ENCODE results near the gene AFF2. TPM values are rescaled to one million over a fixed set of nuclear protein-coding genes. Genes with fewer than 3 reads are reported as not detected.

The AFF2 gene
- total RNA-seq, 4 donors from 2014 or later: 0.27 to 0.32 TPM; not detected in 2

DNA sequence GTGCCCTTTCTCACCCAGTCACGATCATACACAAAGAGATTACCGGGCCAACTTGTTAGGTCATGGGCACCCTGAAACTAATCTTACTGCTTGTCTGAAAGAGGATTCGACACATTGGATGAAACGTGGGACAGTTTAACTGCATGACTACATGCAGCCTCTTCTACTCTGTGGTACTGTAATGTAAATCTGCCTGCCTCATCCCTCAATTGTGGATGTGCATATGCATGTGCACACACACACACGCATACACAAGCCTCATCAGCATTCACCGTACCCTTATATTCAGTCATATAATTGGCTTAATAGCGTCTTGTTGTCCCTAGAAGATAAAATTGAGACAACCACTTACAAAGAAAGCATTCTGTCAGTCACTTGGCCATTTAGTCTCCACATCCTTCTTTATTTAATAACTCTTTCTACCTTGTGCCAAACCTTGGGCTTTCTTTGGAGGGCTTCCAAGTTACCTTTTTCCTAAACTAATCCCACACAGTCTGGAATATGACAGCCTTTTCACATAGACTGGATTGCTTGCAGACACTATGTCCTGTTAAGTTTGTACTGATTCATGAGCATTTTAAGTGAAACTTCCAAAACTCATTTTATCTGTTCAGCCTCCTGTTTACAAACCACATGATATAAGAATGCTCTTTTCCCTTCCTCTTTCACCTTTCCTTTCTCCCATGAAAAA is 132.9 kb downstream of the AFF2 start:
- no peaks in the 10 kb centered on the region for H3K9me3 ChIP-seq
- intact Hi-C loops (cut with DNase I; ENCODE audit: low total_unique reads): no loop called here

DNA sequence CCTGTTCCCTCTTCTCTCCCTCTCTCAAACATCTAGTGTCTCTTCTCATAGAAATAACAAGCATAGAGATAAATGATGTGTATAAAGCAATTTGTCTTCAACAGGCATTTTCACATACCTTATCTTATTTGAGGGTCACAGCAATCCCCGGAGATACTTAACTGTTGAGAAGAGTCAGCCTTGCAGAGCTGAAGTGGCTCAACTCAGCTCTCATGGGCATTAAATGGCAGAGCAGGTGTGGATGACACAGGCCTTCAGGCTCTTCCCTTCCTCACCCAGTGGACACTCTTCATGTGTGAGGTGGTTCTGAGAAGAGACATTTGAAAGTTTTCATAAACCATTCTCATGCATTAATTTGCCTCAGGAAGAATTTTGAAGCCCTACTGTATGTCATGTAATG is 134.2 kb downstream of the AFF2 start:
- H3K9me3 ChIP-seq: no peaks in the 10 kb centered on the region
- no peaks in the 10 kb centered on the region for H3K36me3 ChIP-seq
- H3K27me3 ChIP-seq: no peaks in the 10 kb centered on the region
- no peak overlapping the region for H3K4me3 ChIP-seq
- intact Hi-C loops (cut with DNase I; ENCODE audit: low total_unique reads) (no loop called here), in situ Hi-C loops (cut with MboI; ENCODE audit: low pct_ligation_motif_present in 1 of 4, low pct_unique_long_range_greater_than_20kb in 1 of 4, low sequenced_read_pairs in 3 of 4) (no loop called here)
- no peak overlapping the region for H3K27ac ChIP-seq
- DNase-seq: no peak
- TF ChIP-seq, protein P1, sequence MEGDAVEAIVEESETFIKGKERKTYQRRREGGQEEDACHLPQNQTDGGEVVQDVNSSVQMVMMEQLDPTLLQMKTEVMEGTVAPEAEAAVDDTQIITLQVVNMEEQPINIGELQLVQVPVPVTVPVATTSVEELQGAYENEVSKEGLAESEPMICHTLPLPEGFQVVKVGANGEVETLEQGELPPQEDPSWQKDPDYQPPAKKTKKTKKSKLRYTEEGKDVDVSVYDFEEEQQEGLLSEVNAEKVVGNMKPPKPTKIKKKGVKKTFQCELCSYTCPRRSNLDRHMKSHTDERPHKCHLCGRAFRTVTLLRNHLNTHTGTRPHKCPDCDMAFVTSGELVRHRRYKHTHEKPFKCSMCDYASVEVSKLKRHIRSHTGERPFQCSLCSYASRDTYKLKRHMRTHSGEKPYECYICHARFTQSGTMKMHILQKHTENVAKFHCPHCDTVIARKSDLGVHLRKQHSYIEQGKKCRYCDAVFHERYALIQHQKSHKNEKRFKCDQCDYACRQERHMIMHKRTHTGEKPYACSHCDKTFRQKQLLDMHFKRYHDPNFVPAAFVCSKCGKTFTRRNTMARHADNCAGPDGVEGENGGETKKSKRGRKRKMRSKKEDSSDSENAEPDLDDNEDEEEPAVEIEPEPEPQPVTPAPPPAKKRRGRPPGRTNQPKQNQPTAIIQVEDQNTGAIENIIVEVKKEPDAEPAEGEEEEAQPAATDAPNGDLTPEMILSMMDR (IDR thresholded peaks at IDR 0.05): no peak
- TF ChIP-seq POLR2A (IDR thresholded peaks at IDR 0.05) (no peak), POLR2AphosphoS5 (IDR thresholded peaks at IDR 0.05) (no peak), EP300 (IDR thresholded peaks at IDR 0.05; ENCODE audit: low read depth) (no peak)
- 75% methylated on average over 1 of the region's 1 CpG; no CpG with 5 or more reads in 1 of the 2 donors for WGBS, 2 donors (ENCODE audit: low coverage in 1 of 2)
- no peaks in the 10 kb centered on the region for H3K4me1 ChIP-seq

More for the DNA sequence above, 132.9 kb downstream of the AFF2 start:
- WGBS, 2 donors (ENCODE audit: low coverage in 1 of 2): 80 to 83% methylated on average over 1 to 7 of the region's 7 CpGs
- TF ChIP-seq POLR2A (IDR thresholded peaks at IDR 0.05): no peak
- TF ChIP-seq POLR2AphosphoS5 (IDR thresholded peaks at IDR 0.05): no peak
- TF ChIP-seq, protein P1 (IDR thresholded peaks at IDR 0.05): no peak
- TF ChIP-seq EP300 (IDR thresholded peaks at IDR 0.05; ENCODE audit: low read depth): no peak
- Histone ChIP-seq H3K27ac (no peak overlapping the region), H3K4me3 (no peak overlapping the region), H3K36me3 (no peaks in the 10 kb centered on the region), H3K27me3 (no peaks in the 10 kb centered on the region), H3K4me1 (no peaks in the 10 kb centered on the region)
- in situ Hi-C loops (cut with MboI; ENCODE audit: low pct_ligation_motif_present in 1 of 4, low pct_unique_long_range_greater_than_20kb in 1 of 4, low sequenced_read_pairs in 3 of 4): no loop called here
- no peak for DNase-seq

DNA sequence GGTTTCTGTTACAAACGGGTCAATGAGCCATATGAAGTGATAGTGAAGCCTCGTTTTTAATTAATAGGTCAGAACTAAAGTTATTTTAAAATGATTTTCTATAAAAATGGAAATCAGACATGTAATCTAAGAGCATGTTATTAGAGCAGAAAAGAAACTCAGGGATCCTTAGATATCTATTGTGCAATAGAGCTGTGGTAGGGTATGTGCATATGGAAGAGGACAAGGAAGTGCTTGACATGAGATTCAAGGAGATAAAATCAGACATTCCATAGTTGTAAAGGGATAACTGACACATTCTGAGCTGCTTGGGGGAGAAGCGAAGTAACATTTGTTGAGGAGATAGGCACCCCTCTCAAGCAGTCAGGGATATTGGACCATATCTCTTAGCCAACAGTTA is 143.0 kb downstream of the AFF2 start:
- Histone ChIP-seq H3K36me3 (no peaks in the 10 kb centered on the region), H3K27ac (no peak overlapping the region), H3K4me3 (no peak overlapping the region), H3K9me3 (no peaks in the 10 kb centered on the region), H3K4me1 (no peaks in the 10 kb centered on the region), H3K27me3 (no peaks in the 10 kb centered on the region)
- in situ Hi-C loops (cut with MboI; ENCODE audit: low pct_ligation_motif_present in 1 of 4, low pct_unique_long_range_greater_than_20kb in 1 of 4, low sequenced_read_pairs in 3 of 4) (no loop called here), intact Hi-C loops (cut with DNase I; ENCODE audit: low total_unique reads) (no loop called here)
- no peak for DNase-seq
- WGBS, 2 donors (ENCODE audit: low coverage in 1 of 2): 62 to 80% methylated on average over 2 to 3 of the region's 3 CpGs
- TF ChIP-seq EP300 (IDR thresholded peaks at IDR 0.05; ENCODE audit: low read depth): no peak
- no peak for TF ChIP-seq POLR2AphosphoS5 (IDR thresholded peaks at IDR 0.05)
- TF ChIP-seq, protein P1 (IDR thresholded peaks at IDR 0.05): no peak
- no peak for TF ChIP-seq POLR2A (IDR thresholded peaks at IDR 0.05)

DNA sequence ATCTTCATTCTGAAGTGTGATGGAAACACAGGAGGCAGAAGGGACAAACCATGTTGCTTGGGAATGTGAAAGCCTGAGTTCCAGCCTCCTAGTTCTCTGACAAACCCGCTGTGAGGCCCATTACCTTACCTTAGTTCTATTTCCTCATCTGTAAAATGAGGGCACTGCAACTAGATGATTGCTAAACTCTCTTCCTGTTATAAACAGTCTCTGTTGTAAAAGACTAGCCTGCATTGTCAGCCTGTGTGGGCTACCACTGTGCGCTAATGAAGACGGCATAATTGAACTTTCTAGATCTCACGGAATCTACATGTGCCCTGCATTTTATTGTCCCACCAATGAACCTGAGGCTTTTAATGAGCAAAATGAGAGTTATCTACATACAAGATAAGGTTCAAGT is 147.2 kb downstream of the AFF2 start:
- Histone ChIP-seq H3K36me3 (no peaks in the 10 kb centered on the region), H3K27ac (no peak overlapping the region), H3K9me3 (no peaks in the 10 kb centered on the region), H3K27me3 (no peaks in the 10 kb centered on the region), H3K4me3 (no peak overlapping the region), H3K4me1 (no peaks in the 10 kb centered on the region)
- DNase-seq: no peak
- intact Hi-C loops (cut with DNase I; ENCODE audit: low total_unique reads): no loop called here
- in situ Hi-C loops (cut with MboI; ENCODE audit: low pct_ligation_motif_present in 1 of 4, low pct_unique_long_range_greater_than_20kb in 1 of 4, low sequenced_read_pairs in 3 of 4): no loop called here
- no peak for TF ChIP-seq POLR2A (IDR thresholded peaks at IDR 0.05)
- TF ChIP-seq, protein P1 (IDR thresholded peaks at IDR 0.05): no peak
- no peak for TF ChIP-seq EP300 (IDR thresholded peaks at IDR 0.05; ENCODE audit: low read depth)
- no peak for TF ChIP-seq POLR2AphosphoS5 (IDR thresholded peaks at IDR 0.05)
- WGBS, 2 donors (ENCODE audit: low coverage in 1 of 2): 75% methylated on average over 4 of the region's 4 CpGs; no CpG with 5 or more reads in 1 of the 2 donors
